Measurements from ENCODE around the gene DPYSL4. TPM values are rescaled to one million over a fixed set of nuclear protein-coding genes. Genes with fewer than 3 reads are reported as not detected.

Gene DPYSL4
- total RNA-seq, 1 donor from 2014 or later: 17.7 TPM

GRCh38 chr10:132239126-132240031, 52.6 kb downstream of the DPYSL4 start:
- Histone ChIP-seq H3K9me3 (ENCODE audit: low read depth) (no peaks in the 10 kb centered on the region), H3K9ac (no peak overlapping the region), H3F3A (ENCODE audit: low read depth) (peaks cover 3% of the 10 kb centered on the region), H3K36me3 (no peaks in the 10 kb centered on the region), H3K4me1 (peaks cover 33% of the 10 kb centered on the region), H3K79me2 (ENCODE audit: low read depth) (no peaks in the 10 kb centered on the region), H3K4me2 (no peak overlapping the region), H3K27ac (no peak overlapping the region), H2AFZ (replicated peaks) (no peak overlapping the region), H3K4me3 (no peak overlapping the region), H3K27me3 (no peaks in the 10 kb centered on the region), H4K20me1 (ENCODE audit: low read depth) (peaks cover 8% of the 10 kb centered on the region)
- Mint-ChIP-seq H3K36me3 (no peaks in the 10 kb centered on the region), H3K27me3 (ENCODE audit: insufficient read depth, low read depth) (peaks cover 2% of the 10 kb centered on the region), H3K4me3 (no peak overlapping the region), H3K4me1 (peaks cover 39% of the 10 kb centered on the region), H3K9me3 (no peaks in the 10 kb centered on the region), H3K27ac (no peak overlapping the region)
- peak; percentile 33 for DNase-seq (ENCODE audit: low spot score)
- TF ChIP-seq EZH2 (IDR thresholded peaks at IDR 0.05) (no peak), EZH2phosphoT487 (IDR thresholded peaks at IDR 0.05) (no peak)
- TF ChIP-seq, protein P1, sequence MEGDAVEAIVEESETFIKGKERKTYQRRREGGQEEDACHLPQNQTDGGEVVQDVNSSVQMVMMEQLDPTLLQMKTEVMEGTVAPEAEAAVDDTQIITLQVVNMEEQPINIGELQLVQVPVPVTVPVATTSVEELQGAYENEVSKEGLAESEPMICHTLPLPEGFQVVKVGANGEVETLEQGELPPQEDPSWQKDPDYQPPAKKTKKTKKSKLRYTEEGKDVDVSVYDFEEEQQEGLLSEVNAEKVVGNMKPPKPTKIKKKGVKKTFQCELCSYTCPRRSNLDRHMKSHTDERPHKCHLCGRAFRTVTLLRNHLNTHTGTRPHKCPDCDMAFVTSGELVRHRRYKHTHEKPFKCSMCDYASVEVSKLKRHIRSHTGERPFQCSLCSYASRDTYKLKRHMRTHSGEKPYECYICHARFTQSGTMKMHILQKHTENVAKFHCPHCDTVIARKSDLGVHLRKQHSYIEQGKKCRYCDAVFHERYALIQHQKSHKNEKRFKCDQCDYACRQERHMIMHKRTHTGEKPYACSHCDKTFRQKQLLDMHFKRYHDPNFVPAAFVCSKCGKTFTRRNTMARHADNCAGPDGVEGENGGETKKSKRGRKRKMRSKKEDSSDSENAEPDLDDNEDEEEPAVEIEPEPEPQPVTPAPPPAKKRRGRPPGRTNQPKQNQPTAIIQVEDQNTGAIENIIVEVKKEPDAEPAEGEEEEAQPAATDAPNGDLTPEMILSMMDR (IDR thresholded peaks at IDR 0.05): no peak

DNA sequence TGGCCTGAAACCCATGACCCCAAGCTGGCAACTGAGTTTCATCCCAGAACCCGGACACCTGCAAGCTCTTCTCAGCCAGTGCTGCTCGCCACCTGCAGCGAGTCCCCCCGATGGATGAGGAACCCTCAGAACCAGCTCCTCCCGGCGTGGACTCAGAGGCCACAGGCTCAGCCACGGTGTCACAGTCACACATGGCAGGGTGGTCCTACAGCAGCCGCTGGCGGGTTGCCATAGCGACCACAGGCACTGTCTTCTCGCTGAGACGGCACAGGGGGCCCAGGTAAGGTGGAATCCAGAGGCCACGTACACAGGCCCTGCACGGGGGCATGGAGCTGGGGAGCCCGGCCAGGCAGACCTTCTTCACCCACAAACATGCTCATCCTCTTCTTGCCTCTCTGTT, 53.4 kb downstream of the DPYSL4 start:
- H3K27ac Mint-ChIP-seq: no peak overlapping the region
- no peak overlapping the region for H3K9ac ChIP-seq
- no peak for TF ChIP-seq EZH2 (IDR thresholded peaks at IDR 0.05)
- TF ChIP-seq, protein P1 (IDR thresholded peaks at IDR 0.05): no peak
- TF ChIP-seq EZH2phosphoT487 (IDR thresholded peaks at IDR 0.05): no peak

DNA sequence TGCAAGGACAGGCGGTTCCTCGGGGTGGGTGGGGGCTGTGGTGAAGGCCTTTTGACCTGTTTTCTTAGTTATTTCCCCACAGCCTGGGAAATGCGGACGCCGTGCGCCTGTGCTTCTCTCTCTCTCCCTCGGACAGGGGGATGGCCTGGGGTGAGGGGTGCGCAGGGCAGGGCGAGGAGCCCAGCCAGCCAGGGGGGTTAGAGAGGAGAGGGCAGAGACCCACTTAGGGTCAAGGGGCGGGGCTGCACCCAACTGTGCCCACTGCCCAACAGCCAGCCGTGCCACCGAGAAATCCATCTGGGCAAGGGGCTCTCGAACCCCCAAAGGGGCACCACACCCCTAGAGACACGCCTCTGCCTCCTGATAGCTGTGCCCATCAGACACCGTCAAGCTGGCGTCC, 53.8 kb downstream of the DPYSL4 start:
- Mint-ChIP-seq H3K9me3 (no peaks in the 10 kb centered on the region), H3K4me3 (no peak overlapping the region), H3K27me3 (ENCODE audit: insufficient read depth, low read depth) (peaks cover 2% of the 10 kb centered on the region), H3K36me3 (no peaks in the 10 kb centered on the region), H3K27ac (peak overlapping the region; percentile 40), H3K4me1 (peaks cover 47% of the 10 kb centered on the region)
- DNase-seq (ENCODE audit: low spot score): no peak
- no peak overlapping the region for H2AFZ ChIP-seq (replicated peaks)
- peaks cover 8% of the 10 kb centered on the region for H4K20me1 ChIP-seq (ENCODE audit: low read depth)
- TF ChIP-seq EZH2 (IDR thresholded peaks at IDR 0.05) (no peak), EZH2phosphoT487 (IDR thresholded peaks at IDR 0.05) (no peak)
- TF ChIP-seq, protein P1 (IDR thresholded peaks at IDR 0.05): no peak
- peaks cover 15% of the 10 kb centered on the region for H3F3A ChIP-seq (ENCODE audit: low read depth)
- no peak overlapping the region for H3K27ac ChIP-seq
- no peak overlapping the region for H3K4me3 ChIP-seq
- H3K79me2 ChIP-seq (ENCODE audit: low read depth): no peaks in the 10 kb centered on the region
- H3K9me3 ChIP-seq (ENCODE audit: low read depth): no peaks in the 10 kb centered on the region
- no peaks in the 10 kb centered on the region for H3K36me3 ChIP-seq
- H3K27me3 ChIP-seq: no peaks in the 10 kb centered on the region
- H3K9ac ChIP-seq: no peak overlapping the region
- H3K4me2 ChIP-seq: no peak overlapping the region
- peaks cover 43% of the 10 kb centered on the region for H3K4me1 ChIP-seq

More for the DNA sequence above, 53.4 kb downstream of the DPYSL4 start:
- H3K36me3 ChIP-seq: no peaks in the 10 kb centered on the region
- H2AFZ ChIP-seq (replicated peaks): no peak overlapping the region
- no peaks in the 10 kb centered on the region for H3K27me3 ChIP-seq
- no peaks in the 10 kb centered on the region for H3K79me2 ChIP-seq (ENCODE audit: low read depth)
- H3K9me3 Mint-ChIP-seq: no peaks in the 10 kb centered on the region
- H3K4me1 ChIP-seq: peaks cover 39% of the 10 kb centered on the region
- no peak for DNase-seq (ENCODE audit: low spot score)
- H3K27me3 Mint-ChIP-seq (ENCODE audit: insufficient read depth, low read depth): peaks cover 2% of the 10 kb centered on the region
- H3K27ac ChIP-seq: no peak overlapping the region
- no peak overlapping the region for H3K4me3 Mint-ChIP-seq
- H3F3A ChIP-seq (ENCODE audit: low read depth): peaks cover 11% of the 10 kb centered on the region
- H3K4me2 ChIP-seq: no peak overlapping the region
- no peaks in the 10 kb centered on the region for H3K36me3 Mint-ChIP-seq
- peaks cover 45% of the 10 kb centered on the region for H3K4me1 Mint-ChIP-seq
- H4K20me1 ChIP-seq (ENCODE audit: low read depth): peaks cover 8% of the 10 kb centered on the region
- H3K4me3 ChIP-seq: no peak overlapping the region
- no peaks in the 10 kb centered on the region for H3K9me3 ChIP-seq (ENCODE audit: low read depth)
